ENCODE data around the gene ABCC4. TPM values are rescaled to one million over a fixed set of nuclear protein-coding genes. Genes with fewer than 3 reads are reported as not detected.

Gene ABCC4
- polyA plus RNA-seq, 1 donor from 2014 or later, result 2.4 TPM

GRCh38 chr13:95326695-95327094, 25.4 kb upstream of the ABCC4 start:
- Histone ChIP-seq H3K9ac (ENCODE audit: low read length) (no peak overlapping the region), H3K27me3 (ENCODE audit: insufficient read depth, low read depth, low read length) (no peaks in the 10 kb centered on the region), H3K36me3 (ENCODE audit: insufficient read depth, low read length) (no peaks in the 10 kb centered on the region), H3K27ac (ENCODE audit: low read length) (no peak overlapping the region), H4K20me1 (ENCODE audit: insufficient read depth) (no peaks in the 10 kb centered on the region), H3K9me2 (ENCODE audit: insufficient read depth, low read length) (no peaks in the 10 kb centered on the region), H3K4me2 (ENCODE audit: low read length) (no peak overlapping the region), H3K79me2 (replicated peaks; ENCODE audit: insufficient read depth, low read length) (no peaks in the 10 kb centered on the region), H2AFZ (ENCODE audit: low read depth, low read length) (no peak overlapping the region), H3K4me3 (ENCODE audit: low read length) (no peak overlapping the region), H3F3A (ENCODE audit: insufficient read depth, low read length, poor library complexity, severe bottlenecking) (no peaks in the 10 kb centered on the region), H3K9me3 (ENCODE audit: low read length) (no peaks in the 10 kb centered on the region)
- no peak for TF ChIP-seq EZH2 (IDR thresholded peaks at IDR 0.05; ENCODE audit: borderline replicate concordance, insufficient read depth, low read length, poor library complexity, severe bottlenecking)
- no peak for TF ChIP-seq EP300 (conservative IDR thresholded peaks at IDR 0.05; ENCODE audit: poor library complexity, severe bottlenecking)
- no peak for TF ChIP-seq SMC3 (conservative IDR thresholded peaks at IDR 0.05; ENCODE audit: poor library complexity)
- TF ChIP-seq CTCF (IDR thresholded peaks at IDR 0.05; ENCODE audit: poor library complexity, severe bottlenecking), result no peak
- no peak for TF ChIP-seq REST (IDR thresholded peaks at IDR 0.05; ENCODE audit: borderline replicate concordance)
- TF ChIP-seq MXI1 (conservative IDR thresholded peaks at IDR 0.05; ENCODE audit: poor library complexity, severe bottlenecking), result no peak
- no peak for TF ChIP-seq RAD21 (conservative IDR thresholded peaks at IDR 0.05)
- TF ChIP-seq TAF1 (IDR thresholded peaks at IDR 0.05; ENCODE audit: low read depth), result no peak
- no peak for TF ChIP-seq POLR2AphosphoS5 (IDR thresholded peaks at IDR 0.05)

GRCh38 chr13:95325485-95325884, 24.2 kb upstream of the ABCC4 start:
- Histone ChIP-seq H3K4me3 (ENCODE audit: low read length) (no peak overlapping the region), H4K20me1 (ENCODE audit: insufficient read depth) (no peaks in the 10 kb centered on the region), H3K36me3 (ENCODE audit: insufficient read depth, low read length) (no peaks in the 10 kb centered on the region), H3K79me2 (replicated peaks; ENCODE audit: insufficient read depth, low read length) (no peaks in the 10 kb centered on the region), H3F3A (ENCODE audit: insufficient read depth, low read length, poor library complexity, severe bottlenecking) (no peaks in the 10 kb centered on the region), H3K27ac (ENCODE audit: low read length) (no peak overlapping the region), H3K4me2 (ENCODE audit: low read length) (no peak overlapping the region), H3K9ac (ENCODE audit: low read length) (no peak overlapping the region), H2AFZ (ENCODE audit: low read depth, low read length) (no peak overlapping the region), H3K9me3 (ENCODE audit: low read length) (no peaks in the 10 kb centered on the region), H3K9me2 (ENCODE audit: insufficient read depth, low read length) (no peaks in the 10 kb centered on the region), H3K27me3 (ENCODE audit: insufficient read depth, low read depth, low read length) (no peaks in the 10 kb centered on the region)
- TF ChIP-seq MXI1 (conservative IDR thresholded peaks at IDR 0.05; ENCODE audit: poor library complexity, severe bottlenecking) (no peak), RAD21 (conservative IDR thresholded peaks at IDR 0.05) (no peak), EZH2 (IDR thresholded peaks at IDR 0.05; ENCODE audit: borderline replicate concordance, insufficient read depth, low read length, poor library complexity, severe bottlenecking) (no peak), SMC3 (conservative IDR thresholded peaks at IDR 0.05; ENCODE audit: poor library complexity) (no peak), POLR2AphosphoS5 (IDR thresholded peaks at IDR 0.05) (no peak), CTCF (IDR thresholded peaks at IDR 0.05; ENCODE audit: poor library complexity, severe bottlenecking) (no peak)

All from neural cell (in vitro differentiated cells).